PC-3 (cell line): ENCODE data around the gene IL10. TPM values are rescaled to one million over a fixed set of nuclear protein-coding genes. Genes with fewer than 3 reads are reported as not detected.
A peak's percentile ranks its signal among the peaks of the same experiment; 100 is the strongest.

Experiments
- ATAC-seq: fragments of 200-7000 bp; cut with Tn5 transposase; 2 replicates; pipeline ENCODE4 v1.9.1; 2020; ENCODE audit warnings: mild to moderate bottlenecking, moderate library complexity
- BruUV-seq: library from RNA; stranded (reverse); fragments of 400-500 nt; replicated peaks from 2 replicates; lab custom pipeline; 2021; lab: Mats Ljungman, UMichigan
- CTCF ChIA-PET: fragments of 300-600 bp; sonication (Branson Sonifier 250); formaldehyde crosslinking; loops from one replicate; lab custom pipeline; 2022; ENCODE audit warnings: antibody characterized with exemption; lab: Charles Lee
- POLR2A ChIA-PET: fragments of 300-600 bp; sonication (Branson Sonifier 250); formaldehyde crosslinking; loops from one replicate; lab custom pipeline; 2022; ENCODE audit warnings: antibody characterized with exemption; ENCODE audit not compliant: unreplicated experiment; lab: Charles Lee
- DNase-seq: peaks from one replicate; pipeline ENCODE4 v3.0.0-alpha.2; 2015
- H2AFZ ChIP-seq: fragments of 300-600 bp; sonication (generic); 2 replicates; pipeline ENCODE4 v1.6.0; 2016; ENCODE audit warnings: antibody characterized with exemption, low read length
- H3F3A ChIP-seq: fragments of 300-600 bp; sonication (generic); one replicate; pipeline ENCODE4 v1.6.0; 2017; ENCODE audit warnings: antibody characterized with exemption, low read length, control low read depth, mild to moderate bottlenecking; ENCODE audit not compliant: unreplicated experiment
- H3K27ac ChIP-seq: fragments of 300-600 bp; sonication (generic); 2 replicates; pipeline ENCODE4 v1.5.1; 2016; ENCODE audit warnings: mild to moderate bottlenecking, low read length
- H3K27me3 ChIP-seq: fragments of 300-600 bp; sonication (generic); 2 replicates; pipeline ENCODE4 v1.6.1; 2016; ENCODE audit warnings: low read length, mixed read lengths
- H3K36me3 ChIP-seq: fragments of 300-600 bp; sonication (generic); 2 replicates; pipeline ENCODE4 v1.6.1; 2016; ENCODE audit warnings: low read depth, mixed run types, low read length, mixed read lengths
- H3K4me1 ChIP-seq: fragments of 300-600 bp; sonication (generic); 2 replicates; pipeline ENCODE4 v1.5.1; 2016; ENCODE audit warnings: low read length; ENCODE audit not compliant: insufficient read depth
- H3K4me2 ChIP-seq: fragments of 300-600 bp; sonication (generic); 2 replicates; pipeline ENCODE4 v1.6.0; 2016; ENCODE audit warnings: low read length
- H3K4me3 ChIP-seq: fragments of 300-600 bp; sonication (generic); 2 replicates; pipeline ENCODE4 v1.5.1; 2016; ENCODE audit warnings: mild to moderate bottlenecking, low read length, mixed read lengths
- H3K79me2 ChIP-seq: fragments of 300-600 bp; sonication (generic); 2 replicates; pipeline ENCODE4 v1.6.1; 2017; ENCODE audit warnings: low read length, mixed read lengths
- H3K9ac ChIP-seq: fragments of 300-600 bp; sonication (generic); 2 replicates; pipeline ENCODE4 v1.6.0; 2016; ENCODE audit warnings: mild to moderate bottlenecking, low read length
- H3K9me2 ChIP-seq: fragments of 300-600 bp; sonication (generic); replicated peaks from 2 replicates; pipeline ENCODE4 v1.6.1; 2016; ENCODE audit warnings: mixed run types, low read length, mixed read lengths
- H3K9me3 ChIP-seq: fragments of 300-600 bp; sonication (generic); 2 replicates; pipeline ENCODE4 v1.6.1; 2016; ENCODE audit warnings: low read length, mixed read lengths
- H4K20me1 ChIP-seq: fragments of 300-600 bp; sonication (generic); 2 replicates; pipeline ENCODE4 v1.6.1; 2016; ENCODE audit warnings: low read length, mixed read lengths
- EZH2 ChIP-seq: fragments of 300-600 bp; sonication (generic); IDR thresholded peaks from one replicate; pipeline ENCODE4 v1.6.1; 2017; ENCODE audit warnings: antibody characterized with exemption, mild to moderate bottlenecking, low read length; ENCODE audit not compliant: unreplicated experiment
- EZH2phosphoT487 ChIP-seq: fragments of 300-600 bp; sonication (generic); IDR thresholded peaks from 2 replicates; pipeline ENCODE4 v1.6.1; 2018; ENCODE audit warnings: mild to moderate bottlenecking, antibody characterized with exemption, low read length, borderline replicate concordance
- intact Hi-C: fragments of 100-400 bp; cut with micrococcal nuclease; formaldehyde crosslinking; loops from 2 replicates; pipeline ENCODE4 v1.9.0; 2023
- total RNA-seq: library from RNA; depleted of rRNA; stranded (reverse); fragments of >200 nt; gene quantifications from 2 replicates; pipeline ENCODE4 v1.2.3, GENCODE V29; 2014
- TF ChIP-seq, protein P1 (sequence below): fragments of 300-600 bp; sonication (generic); conservative IDR thresholded peaks from 2 replicates; pipeline ENCODE4 v1.5.1; 2017; ENCODE audit warnings: antibody characterized with exemption, low read depth, mild to moderate bottlenecking, low read length

Gene IL10
- total RNA-seq, 1 experiment from 2014 or later, result not detected

DNA sequence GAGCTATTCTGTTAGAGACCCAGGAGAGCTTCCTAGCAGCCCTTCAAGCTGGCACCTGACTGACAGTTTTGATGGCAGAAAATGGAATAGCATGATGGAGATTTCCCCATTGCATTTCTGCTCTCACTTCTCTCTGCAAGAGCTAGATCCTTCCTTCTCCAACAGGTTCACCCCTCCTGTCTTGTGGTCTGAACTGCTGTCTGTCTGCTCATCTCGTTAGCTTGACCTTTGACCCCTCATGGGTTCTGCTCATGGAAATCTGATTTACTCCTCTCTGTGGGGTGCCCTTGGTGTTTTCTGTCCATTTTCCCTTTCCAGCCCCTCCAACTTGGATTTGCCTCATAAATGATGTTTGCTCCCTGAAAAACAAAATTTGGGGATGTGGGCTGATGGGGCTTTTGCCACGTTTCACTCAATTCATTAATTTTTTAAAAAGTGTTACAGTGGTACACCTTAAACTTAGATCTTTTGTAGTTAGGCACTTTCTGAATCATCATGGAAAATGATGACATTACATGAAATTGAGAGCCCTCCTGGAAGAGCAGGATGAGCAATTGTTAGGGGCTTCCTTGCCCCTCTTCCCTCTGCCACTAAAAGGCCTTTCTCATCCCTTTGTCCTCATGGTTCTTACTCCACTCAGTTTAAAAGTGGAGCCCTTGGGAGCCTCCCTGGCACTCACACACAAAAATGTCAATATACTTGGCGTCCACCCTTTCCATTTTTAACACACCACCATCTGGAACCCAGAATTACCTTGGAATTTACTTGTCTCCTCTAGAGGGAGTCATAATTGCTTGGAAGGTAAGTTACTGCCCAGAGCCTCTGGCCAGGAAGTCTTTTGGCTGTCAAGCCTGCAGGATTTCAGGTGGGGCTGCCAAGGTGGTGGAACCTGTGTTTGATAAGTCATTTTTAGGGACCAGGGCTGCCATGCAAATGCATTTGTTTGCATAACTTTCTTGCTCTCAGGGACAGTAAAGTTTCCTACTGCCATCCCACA lies 33.6 kb downstream of the IL10 start:
- H3K9me3 ChIP-seq, result no peaks in the 10 kb centered on the region
- H3F3A ChIP-seq, result no peaks in the 10 kb centered on the region
- TF ChIP-seq, protein P1, sequence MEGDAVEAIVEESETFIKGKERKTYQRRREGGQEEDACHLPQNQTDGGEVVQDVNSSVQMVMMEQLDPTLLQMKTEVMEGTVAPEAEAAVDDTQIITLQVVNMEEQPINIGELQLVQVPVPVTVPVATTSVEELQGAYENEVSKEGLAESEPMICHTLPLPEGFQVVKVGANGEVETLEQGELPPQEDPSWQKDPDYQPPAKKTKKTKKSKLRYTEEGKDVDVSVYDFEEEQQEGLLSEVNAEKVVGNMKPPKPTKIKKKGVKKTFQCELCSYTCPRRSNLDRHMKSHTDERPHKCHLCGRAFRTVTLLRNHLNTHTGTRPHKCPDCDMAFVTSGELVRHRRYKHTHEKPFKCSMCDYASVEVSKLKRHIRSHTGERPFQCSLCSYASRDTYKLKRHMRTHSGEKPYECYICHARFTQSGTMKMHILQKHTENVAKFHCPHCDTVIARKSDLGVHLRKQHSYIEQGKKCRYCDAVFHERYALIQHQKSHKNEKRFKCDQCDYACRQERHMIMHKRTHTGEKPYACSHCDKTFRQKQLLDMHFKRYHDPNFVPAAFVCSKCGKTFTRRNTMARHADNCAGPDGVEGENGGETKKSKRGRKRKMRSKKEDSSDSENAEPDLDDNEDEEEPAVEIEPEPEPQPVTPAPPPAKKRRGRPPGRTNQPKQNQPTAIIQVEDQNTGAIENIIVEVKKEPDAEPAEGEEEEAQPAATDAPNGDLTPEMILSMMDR, result peak; percentile 95
- TF ChIP-seq EZH2phosphoT487, result no peak
- intact Hi-C loops, result no loop called here
- DNase-seq (peak; percentile 82), ATAC-seq (peak; percentile 68)
- no peak overlapping the region for H3K9ac ChIP-seq
- no peaks in the 10 kb centered on the region for H3K79me2 ChIP-seq
- 0 out of 2 replicates have a peak, but pooled peaks cover 3% of the 10 kb centered on the region for H4K20me1 ChIP-seq
- no TSS peak for BruUV-seq
- no peaks in the 10 kb centered on the region for H3K27me3 ChIP-seq
- H3K27ac ChIP-seq, result no peak overlapping the region
- H3K4me2 ChIP-seq, result no peak overlapping the region
- no peaks in the 10 kb centered on the region for H3K9me2 ChIP-seq
- CTCF ChIA-PET, result interaction anchor here (1.0 to 1.2 kb wide), 2 partner anchors 171 to 174 kb away, joined by 3 to 5 read pairs; no protein-coding TSS in a partner anchor
- peaks cover 6% of the 10 kb centered on the region for H3K4me1 ChIP-seq
- POLR2A ChIA-PET, result no interaction called here
- peaks cover 10% of the 10 kb centered on the region; the same call in 1 of the 2 replicates for H3K36me3 ChIP-seq
- H2AFZ ChIP-seq, result no peak overlapping the region
- no peak overlapping the region for H3K4me3 ChIP-seq

- intact Hi-C loops, result no loop called here
- no peaks in the 10 kb centered on the region for H3K27me3 ChIP-seq
- H2AFZ ChIP-seq, result no peak overlapping the region
- no peaks in the 10 kb centered on the region for H3K9me3 ChIP-seq
- H3F3A ChIP-seq, result no peaks in the 10 kb centered on the region
- BruUV-seq, result no TSS peak
- POLR2A ChIA-PET, result no interaction called here
- no peak overlapping the region for H3K4me3 ChIP-seq
- peaks cover 10% of the 10 kb centered on the region; the same call in 1 of the 2 replicates for H3K36me3 ChIP-seq
- H3K4me1 ChIP-seq, result peaks cover 6% of the 10 kb centered on the region
- 0 out of 2 replicates have a peak, but pooled peaks cover 3% of the 10 kb centered on the region for H4K20me1 ChIP-seq
- no peaks in the 10 kb centered on the region for H3K9me2 ChIP-seq
- H3K4me2 ChIP-seq, result no peak overlapping the region
- CTCF ChIA-PET, result interaction anchor here (1.0 to 1.2 kb wide), 2 partner anchors 172 to 174 kb away, joined by 3 to 5 read pairs; no protein-coding TSS in a partner anchor
- H3K79me2 ChIP-seq, result no peaks in the 10 kb centered on the region
- no peak for ATAC-seq
- no peak overlapping the region for H3K9ac ChIP-seq
- H3K27ac ChIP-seq, result no peak overlapping the region
- TF ChIP-seq, protein P1, result no peak
- TF ChIP-seq EZH2phosphoT487 (no peak), EZH2 (no peak)
- no peak for DNase-seq
Measured at GRCh38 chr1:206737729-206738201, 34.5 kb downstream of the IL10 start.
